Ecto neural progenitor cell (in vitro differentiated cells): ENCODE measurements around the gene PTPRQ.
"Not testable (repeated sequence)": the region's sequence is repeated elsewhere in the genome, so short reads cannot be mapped to it uniquely, and the experiment has no call there.

Experiments
- DNase-seq: peaks from one replicate; pipeline ENCODE4 v3.0.0-alpha.2; 2018; ENCODE audit warnings: low spot score

The PTPRQ gene, protein sequence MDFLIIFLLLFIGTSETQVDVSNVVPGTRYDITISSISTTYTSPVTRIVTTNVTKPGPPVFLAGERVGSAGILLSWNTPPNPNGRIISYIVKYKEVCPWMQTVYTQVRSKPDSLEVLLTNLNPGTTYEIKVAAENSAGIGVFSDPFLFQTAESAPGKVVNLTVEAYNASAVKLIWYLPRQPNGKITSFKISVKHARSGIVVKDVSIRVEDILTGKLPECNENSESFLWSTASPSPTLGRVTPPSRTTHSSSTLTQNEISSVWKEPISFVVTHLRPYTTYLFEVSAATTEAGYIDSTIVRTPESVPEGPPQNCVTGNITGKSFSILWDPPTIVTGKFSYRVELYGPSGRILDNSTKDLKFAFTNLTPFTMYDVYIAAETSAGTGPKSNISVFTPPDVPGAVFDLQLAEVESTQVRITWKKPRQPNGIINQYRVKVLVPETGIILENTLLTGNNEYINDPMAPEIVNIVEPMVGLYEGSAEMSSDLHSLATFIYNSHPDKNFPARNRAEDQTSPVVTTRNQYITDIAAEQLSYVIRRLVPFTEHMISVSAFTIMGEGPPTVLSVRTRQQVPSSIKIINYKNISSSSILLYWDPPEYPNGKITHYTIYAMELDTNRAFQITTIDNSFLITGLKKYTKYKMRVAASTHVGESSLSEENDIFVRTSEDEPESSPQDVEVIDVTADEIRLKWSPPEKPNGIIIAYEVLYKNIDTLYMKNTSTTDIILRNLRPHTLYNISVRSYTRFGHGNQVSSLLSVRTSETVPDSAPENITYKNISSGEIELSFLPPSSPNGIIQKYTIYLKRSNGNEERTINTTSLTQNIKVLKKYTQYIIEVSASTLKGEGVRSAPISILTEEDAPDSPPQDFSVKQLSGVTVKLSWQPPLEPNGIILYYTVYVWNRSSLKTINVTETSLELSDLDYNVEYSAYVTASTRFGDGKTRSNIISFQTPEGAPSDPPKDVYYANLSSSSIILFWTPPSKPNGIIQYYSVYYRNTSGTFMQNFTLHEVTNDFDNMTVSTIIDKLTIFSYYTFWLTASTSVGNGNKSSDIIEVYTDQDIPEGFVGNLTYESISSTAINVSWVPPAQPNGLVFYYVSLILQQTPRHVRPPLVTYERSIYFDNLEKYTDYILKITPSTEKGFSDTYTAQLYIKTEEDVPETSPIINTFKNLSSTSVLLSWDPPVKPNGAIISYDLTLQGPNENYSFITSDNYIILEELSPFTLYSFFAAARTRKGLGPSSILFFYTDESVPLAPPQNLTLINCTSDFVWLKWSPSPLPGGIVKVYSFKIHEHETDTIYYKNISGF (N-terminal part only)

DNA sequence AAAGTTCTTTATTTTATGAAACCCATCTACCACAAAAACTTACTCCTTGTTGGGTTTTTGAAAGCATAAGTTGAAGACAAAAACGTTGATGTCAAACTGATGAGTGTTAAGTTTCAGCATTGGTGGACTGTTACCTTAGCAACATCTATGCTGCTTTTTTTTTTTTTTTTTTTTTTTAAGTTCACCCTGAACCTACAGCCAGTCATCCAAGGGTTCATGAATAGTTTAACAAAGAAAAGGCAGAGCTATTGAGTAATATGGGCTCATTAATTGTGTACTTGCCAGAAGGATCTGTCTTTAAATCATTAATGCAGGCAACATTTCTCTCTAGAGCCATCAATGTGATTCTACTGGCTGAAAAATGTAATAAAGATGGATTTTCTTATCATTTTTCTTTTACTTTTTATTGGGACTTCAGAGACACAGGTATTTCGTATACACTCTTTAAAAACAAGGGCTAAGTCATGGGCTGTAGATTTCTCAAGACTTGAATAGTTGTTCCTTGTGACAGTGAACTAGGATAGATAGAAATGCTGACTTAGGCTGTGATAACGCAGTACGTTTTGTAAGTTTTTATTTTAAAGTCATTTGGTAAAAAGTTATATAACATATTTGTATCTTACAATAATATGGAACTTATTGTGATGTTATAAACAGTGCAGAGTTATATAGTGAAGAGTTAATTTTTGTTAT, at the start of gene PTPRQ:
Gene PTPRQ, plus strand, starts transcription at position 262 of the 693 bp plus-strand sequence. Its CDS starts 111 bp downstream, at position 373.
- DNase-seq, result no peak

DNA sequence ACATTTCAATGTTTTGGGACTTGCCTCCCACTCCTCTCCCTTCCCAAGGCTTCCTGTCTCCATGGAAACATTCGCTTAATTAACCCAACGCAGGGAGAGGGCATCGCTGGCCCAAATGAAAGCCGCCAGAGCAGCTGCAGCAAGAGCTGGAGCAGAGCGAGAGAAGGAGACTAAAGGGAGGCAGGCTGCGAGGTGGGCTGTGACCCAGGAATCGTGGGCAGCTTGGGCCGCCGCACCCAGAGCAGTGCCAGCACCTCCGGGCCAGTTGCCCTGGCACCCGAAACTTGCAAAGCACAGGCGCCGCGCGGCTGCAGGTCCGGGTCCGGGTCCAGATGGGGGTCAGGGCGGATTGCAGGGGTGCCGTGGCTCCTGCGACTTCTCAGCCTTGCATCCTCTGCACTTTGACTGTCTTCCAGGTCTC, 43.5 kb upstream of the PTPRQ start:
- peak; percentile 62 for DNase-seq

DNA sequence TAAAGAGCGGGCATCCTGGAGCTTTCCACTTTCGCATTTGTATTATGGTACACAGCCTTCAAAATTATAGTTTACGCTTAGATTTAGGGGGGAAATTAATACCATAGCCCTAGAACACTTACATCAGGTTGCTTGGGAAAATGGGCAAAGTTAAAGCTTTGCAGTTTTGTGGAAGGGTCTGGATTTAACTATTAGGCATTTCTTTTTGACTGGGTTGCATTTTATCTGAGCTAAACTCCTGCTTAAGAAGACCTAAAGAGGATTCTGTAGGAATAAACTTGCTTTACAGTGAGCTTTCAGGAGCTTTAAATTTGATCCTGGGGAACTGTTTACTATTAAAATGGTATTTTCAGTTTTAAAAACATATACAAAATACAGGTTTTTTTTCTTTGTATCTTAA, 42.8 kb upstream of the PTPRQ start:
- DNase-seq, result no peak

DNA sequence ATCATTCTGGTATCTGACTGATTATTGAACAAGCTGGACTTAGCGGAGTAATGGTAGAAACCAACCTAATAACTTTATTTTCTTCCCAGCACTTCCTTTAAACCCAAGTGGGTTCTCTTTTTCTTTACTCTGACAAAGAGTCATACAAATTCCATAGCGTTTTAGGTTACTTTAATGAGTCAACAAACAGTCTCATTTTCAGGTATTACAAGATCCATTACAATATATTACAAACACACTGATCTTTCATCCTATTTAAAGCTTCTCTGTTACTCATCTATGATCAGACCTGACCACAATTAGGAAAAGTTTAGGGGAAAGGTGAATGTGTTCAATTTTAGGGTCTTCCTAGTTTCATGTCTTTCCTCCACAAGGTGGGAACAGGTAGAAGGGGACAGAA, 39.4 kb upstream of the PTPRQ start:
- no peak for DNase-seq

DNA sequence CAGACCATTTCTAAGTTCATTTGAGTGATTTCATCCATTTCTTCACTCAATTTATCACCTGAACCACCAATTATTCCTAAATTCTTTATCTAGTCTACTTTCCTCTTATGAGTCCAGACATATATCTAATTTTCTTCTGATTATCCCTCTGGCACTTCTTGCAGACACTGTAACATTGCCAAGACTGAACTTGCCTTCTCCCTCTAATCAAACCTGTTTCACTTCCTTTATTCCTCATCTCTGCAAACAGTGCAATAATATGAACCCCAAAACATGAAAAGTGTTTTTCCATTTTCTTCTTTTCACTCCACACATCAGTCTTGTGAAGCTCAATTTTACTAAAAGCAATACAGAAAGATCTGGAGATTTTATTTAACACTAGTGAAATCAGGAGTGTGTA, 37.8 kb upstream of the PTPRQ start:
- no peak for DNase-seq

DNA sequence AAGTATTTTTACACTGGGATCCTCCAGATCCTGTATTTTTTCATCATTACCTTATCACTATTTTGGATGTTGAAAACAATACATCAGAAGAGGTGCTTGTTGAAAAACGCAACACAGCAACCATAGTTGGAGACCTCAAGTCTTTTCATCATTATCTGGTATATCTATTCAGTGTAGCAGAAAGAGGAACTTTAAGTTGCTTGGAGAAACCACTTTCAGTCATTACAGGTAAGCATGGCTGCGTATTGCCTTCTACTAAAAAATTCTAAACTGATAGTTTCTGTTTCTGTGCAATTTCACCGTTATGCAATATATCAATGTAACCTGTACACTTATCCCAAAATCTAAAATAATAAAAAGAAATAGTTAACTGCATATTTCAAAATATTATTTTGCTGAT, 32.2 kb upstream of the PTPRQ start:
- no peak for DNase-seq

DNA sequence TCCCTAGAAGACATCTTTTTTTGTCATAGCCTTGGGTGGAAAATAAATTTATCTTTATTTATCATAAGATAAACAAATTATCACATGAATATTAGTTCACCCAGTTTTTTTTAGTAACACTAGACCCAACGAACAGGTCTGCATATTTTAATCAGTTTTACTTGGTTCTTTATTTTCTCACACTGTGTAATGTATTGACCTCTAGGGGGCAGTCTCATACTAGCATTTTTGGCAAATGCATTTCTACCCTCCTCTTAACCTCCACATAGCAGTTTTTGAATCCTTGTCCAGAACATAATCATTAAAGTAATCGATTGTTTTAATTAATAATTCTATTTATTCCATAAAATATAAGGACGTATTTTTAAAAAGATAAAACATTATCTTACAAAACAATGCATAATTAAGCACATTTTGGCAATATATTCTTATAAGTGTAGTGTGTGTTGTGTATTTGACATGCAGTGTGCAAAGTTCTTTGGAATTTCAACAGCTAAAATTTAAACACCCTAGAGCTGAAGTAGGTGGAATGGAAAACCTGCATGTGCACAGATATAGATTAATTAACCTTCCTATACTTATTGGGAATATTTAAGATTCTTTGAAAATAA, 31.6 kb upstream of the PTPRQ start:
- DNase-seq, result no peak

DNA sequence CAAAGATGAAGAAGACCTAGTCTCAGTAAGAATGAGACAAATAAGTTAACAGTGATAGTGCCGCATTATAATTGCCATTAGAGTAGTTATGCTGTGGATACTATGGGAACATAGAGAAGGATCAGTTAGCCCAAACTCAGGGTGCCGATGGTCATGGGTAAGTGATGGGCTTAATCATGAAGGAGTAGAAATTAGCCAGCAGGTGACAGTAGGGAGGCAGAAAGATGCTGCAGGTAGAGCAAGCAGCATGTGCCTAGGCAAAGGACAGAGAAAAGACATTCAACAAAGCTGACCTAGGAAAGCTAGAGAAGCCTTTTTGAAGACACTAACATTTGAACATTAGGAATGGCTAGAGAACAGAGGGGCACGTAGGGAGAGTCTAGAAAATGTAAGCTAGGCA, 30.6 kb upstream of the PTPRQ start:
- DNase-seq, result no peak

DNA sequence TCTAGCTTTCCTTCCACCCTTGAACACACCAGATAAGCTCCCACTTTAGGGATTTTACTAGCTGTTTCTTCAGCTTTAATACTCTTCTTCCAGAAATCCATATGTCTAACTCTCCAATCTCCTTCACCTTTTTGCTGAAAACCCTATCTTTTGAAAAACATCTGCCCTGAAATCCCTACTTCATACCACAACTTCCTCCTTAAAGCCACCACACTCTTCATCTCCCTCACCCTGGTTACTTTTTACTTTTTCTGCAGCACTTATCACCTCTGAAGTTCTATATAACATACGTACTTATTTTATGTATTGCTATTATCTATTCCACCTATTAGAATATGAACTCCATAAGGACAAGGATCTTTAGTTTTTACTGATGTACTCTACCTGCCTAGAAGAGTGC, 28.6 kb upstream of the PTPRQ start:
- no peak for DNase-seq

DNA sequence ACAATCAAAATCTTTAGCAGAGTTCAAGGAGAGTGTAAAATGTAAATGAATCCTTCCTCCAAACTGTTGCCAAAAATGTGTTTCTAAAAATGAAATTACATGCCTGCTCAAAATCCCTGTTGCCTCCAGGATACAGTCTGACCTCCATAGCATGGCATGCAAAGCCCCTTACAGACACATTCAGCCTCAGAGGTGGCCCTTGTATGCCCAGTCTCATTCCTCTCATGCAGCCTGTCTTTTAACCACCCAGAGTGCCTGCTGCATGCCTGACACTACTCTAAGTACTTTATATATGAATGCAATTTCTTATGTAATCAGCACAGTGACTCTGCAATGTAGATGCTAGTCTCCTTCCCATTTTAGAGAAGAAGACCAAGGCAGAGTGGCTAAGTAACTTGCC, 24.4 kb upstream of the PTPRQ start:
- DNase-seq, result no peak

DNA sequence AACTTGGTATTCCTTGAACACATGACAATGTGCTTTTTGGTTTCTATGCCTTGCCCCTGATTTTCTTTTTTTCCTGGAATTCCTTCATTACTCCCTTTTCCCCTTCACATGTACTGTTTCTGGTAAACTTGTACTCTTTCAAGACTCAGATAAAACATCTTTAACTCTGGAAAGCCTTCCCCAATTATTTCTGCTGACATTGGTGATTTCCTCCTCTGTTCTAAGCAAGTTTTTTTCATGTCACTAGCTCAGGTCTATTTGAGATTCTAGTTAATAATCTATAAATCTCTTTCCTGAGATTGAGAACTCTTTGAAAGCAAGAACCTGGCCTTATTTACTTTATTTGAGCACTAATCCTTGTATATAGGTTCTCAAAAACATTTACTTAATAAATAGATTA, 24.0 kb upstream of the PTPRQ start:
- DNase-seq, result no peak

DNA sequence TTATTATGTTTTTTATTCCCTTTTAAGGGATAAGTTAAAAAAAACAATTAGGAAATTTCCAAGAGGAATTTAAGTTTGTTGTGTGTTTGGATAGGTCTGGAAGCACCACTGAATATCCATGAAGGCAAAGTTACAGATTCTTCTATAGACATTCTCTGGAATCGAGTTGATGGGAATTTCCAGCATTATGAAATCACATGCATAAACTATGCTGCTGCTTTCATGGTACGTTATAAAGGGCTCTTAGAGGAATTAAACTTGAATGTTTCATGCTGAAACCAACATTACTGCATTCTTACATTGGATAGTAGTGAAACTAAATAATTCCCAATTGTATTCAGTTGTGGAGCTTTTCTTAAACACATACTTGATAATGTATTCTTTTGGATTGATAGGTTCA, 21.5 kb upstream of the PTPRQ start:
- DNase-seq, result no peak

DNA sequence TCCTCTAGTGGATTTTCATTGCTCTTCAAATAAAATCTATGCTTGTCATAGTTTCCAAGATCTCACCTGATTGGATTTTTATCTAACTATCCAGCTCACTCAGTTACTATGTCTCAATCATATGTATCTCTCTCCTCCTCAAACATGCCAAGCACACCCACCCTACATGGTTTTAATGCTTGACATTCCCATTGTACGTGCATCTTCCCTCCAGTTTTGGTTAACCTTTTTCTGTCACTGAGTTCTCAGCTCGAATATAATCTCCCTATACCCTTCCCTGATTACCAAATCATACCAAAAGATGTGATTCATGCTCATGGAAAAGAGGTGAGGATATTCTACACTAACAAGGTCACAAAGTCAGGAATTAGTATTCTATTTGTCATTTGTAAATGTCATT, 12.0 kb upstream of the PTPRQ start:
- DNase-seq, result no peak

DNA sequence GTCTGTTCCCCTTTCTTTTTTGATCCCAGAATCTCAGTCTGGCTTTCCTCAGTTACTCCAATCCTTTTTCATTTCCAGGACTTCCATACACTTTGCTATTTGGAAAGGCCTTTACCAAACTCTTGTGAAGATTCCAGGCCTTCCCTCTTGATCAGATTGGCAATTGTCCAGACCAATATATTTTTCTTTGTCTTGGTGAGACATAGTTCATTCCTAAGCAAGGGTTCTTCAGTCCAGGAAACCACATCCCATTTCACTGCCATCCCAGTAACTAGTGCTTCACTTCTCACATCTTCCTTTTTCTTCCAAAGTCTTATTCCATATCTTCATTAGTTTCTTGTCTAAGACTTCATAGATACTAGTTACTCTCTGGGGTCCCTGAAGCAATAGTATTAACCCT, 2.1 kb upstream of the PTPRQ start:
- no peak for DNase-seq

DNA sequence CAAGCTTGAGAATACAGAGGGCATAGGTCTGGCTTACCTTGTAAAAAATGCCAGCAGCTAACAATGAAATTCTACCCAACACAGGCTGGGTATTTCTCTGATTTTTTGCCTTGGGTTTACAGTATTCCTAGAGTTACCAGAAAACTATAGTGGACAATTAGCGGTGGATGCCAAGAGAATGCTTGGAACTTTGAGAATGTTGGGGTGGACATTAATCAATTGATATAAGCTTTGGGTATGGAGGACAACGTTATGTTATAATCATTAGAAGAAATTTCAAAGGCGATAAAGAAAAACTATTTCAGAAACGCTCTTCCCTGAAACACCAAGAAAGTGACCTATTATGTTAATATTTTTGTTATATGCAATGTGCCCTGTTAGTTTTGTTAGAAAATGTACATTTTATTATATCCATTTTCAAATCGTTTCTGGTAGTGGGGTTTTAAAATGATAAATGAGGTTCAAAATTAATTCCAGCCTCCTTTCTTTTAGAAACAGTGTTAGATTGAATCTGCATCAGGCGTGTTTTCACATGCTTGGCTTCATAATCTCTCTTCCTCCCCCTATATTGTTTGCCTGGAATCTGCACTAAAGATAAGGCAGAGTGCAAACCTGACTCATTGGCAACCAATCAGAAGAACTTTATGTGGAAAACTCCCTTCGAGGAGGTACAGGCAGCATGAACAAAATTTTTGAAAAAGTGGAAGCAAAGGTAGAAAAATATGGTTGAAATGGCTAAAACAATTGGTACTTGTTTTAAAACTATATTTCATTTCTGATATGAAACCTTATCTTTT, 1.4 kb upstream of the PTPRQ start:
- no peak for DNase-seq

DNA sequence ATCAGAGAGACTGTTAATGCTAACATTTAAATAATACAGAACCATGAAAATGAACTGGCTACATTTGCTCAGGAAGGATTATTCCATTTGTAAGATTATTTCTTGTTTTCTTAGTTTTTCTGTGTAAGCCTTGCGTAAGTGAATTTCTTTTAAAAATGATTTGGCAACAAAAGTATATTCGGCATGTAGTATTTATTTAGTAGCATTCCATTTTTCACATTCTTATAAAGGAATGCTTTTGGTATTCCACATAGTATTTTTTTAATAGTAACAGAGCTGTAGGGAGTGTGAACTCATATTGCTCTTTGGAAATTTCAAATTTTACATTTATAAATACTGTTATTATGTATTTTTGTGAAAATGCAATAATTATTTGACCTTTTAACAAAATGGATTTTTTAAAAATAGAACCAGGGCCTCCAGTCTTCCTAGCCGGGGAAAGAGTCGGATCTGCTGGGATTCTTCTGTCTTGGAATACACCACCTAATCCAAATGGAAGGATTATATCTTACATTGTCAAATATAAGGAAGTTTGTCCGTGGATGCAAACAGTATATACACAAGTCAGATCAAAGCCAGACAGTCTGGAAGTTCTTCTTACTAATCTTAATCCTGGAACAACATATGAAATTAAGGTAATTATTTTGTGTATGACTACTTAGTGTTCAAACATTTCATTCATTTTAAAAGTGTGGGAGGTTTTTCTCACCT, 1.2 kb downstream of the PTPRQ start:
- DNase-seq, result no peak

DNA sequence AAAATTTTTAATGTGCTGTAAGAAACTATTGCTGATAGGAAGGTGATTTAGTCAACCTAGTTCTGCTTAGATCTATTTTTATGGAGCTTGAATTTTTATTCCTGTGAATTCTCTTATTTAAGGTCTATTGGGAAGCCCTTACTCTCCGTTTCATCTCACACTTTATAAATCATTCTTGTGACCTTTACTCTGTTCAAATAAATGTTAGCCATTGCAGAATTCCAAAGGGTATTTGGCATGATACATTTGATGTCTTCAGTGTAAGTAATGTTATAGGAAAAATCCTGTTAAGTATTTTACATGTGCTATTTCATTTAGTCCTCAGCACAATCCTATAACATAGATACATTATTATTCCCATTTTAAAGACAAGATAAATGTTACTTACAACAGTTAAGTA, 12.5 kb downstream of the PTPRQ start:
- no peak for DNase-seq

DNA sequence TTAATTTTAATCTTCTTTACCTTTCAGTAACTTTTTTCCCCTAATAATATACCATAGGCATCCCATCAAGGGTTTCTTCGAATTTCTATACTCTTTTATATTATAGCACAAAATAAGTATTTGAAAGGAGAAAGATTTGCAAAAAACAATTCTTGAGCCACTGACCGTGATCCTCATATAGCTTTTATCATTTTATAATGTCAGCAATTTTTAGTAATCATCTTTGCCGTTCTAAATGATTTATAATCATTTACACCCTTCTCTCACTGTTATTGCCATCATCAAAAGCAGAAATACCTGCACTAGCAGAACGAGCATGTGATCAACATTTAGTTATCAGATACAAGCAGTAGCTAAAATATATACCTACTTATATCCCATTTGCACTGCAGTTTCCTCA, 16.9 kb downstream of the PTPRQ start:
- no peak for DNase-seq

DNA sequence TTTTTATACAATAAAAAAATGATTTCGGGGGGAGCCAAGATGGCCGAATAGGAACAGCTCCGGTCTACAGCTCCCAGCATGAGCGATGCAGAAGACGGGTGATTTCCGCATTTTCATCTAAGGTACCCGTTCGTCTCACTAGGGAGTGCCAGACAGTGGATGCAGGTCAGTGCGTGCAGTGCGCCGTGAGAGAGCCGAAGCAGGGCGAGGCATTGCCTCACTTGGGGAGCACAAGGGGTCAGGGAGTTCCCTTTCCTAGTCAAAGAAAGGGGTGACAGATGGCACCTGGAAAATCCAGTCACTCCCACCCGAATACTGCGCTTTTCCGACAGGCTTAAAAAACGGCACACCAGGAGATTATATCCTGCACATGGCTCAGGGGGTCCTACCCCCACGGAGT, 17.8 kb downstream of the PTPRQ start:
- not testable (repeated sequence) for DNase-seq

DNA sequence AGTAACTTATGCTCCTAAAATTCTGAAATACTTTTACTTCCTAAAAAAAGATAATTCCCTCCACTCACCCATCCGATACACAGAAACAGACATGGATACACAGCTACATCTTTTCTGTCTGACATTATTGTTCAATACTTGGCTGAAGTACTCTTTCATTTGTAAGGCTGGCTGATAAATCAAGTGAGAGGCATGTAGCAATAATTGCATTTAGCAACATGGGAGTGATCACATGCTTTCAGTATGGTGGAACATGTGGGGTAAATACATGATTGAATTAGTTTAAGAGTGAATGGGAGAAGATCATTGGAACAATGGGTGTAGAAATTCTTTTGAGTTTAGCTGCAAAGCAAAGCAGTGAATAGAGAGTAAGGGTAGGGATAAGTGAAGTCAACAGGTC, 25.6 kb downstream of the PTPRQ start:
- DNase-seq, result no peak
